Kidney epithelial cell (primary cell): ENCODE data around the gene CD109. TPM values are rescaled to one million over a fixed set of nuclear protein-coding genes. Genes with fewer than 3 reads are reported as not detected.

Source experiments
- DNase-seq: peaks from one replicate; pipeline ENCODE4 v3.0.0-alpha.2; 2010; ENCODE audit warnings: low read depth
- H3K27me3 ChIP-seq: 2 replicates; pipeline ENCODE4 v1.6.0; 2011; ENCODE audit warnings: low read length; ENCODE audit not compliant: control insufficient read depth, insufficient read depth
- H3K36me3 ChIP-seq: 2 replicates; pipeline ENCODE4 v1.5.1; 2011; ENCODE audit warnings: low read length; ENCODE audit not compliant: control insufficient read depth, insufficient read depth
- H3K4me3 ChIP-seq: 2 replicates; pipeline ENCODE4 v1.5.1; 2011; ENCODE audit warnings: low read depth, mild to moderate bottlenecking, control low read depth, low read length
- total RNA-seq: library from RNA; depleted of rRNA; stranded (reverse); fragments of >200 nt; gene quantifications from 2 replicates; pipeline ENCODE4 v1.2.3, GENCODE V29; 2015
- TF ChIP-seq, protein P1 (sequence below): IDR thresholded peaks from 2 replicates; pipeline ENCODE4 v1.5.1; 2011; ENCODE audit warnings: mild to moderate bottlenecking, moderate library complexity, low read length, control low read depth, inconsistent platforms; ENCODE audit not compliant: insufficient read depth, poor library complexity, severe bottlenecking

The CD109 gene
- total RNA-seq, 1 donor from 2014 or later = 8.6 TPM

DNA sequence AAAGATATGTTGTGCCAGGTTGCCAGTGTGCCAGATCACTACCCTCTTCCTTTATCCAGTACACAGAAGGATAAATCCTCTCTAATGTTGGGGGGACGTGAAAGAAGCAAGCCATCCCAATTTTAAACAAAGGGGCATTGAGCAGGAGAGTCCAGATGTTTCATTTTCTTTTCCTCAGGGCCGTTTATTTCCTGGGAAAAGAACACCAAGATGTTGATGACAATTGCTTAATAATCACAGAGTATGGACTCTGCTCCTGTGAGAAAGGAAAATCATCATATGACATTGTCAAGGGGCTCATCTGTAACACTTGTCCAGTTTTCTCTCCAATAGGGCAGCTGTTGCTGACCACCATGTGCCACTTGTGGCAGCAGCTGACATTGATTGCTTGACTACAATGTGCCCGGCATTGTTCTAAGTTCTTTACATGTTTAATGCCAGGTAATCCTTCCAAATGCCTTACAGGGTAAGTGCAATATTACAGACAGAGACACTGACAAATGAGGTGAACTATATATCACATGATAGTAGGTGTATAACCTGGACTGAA is 161.4 kb downstream of the CD109 start:
- H3K4me3 ChIP-seq = no peak overlapping the region
- TF ChIP-seq, protein P1, sequence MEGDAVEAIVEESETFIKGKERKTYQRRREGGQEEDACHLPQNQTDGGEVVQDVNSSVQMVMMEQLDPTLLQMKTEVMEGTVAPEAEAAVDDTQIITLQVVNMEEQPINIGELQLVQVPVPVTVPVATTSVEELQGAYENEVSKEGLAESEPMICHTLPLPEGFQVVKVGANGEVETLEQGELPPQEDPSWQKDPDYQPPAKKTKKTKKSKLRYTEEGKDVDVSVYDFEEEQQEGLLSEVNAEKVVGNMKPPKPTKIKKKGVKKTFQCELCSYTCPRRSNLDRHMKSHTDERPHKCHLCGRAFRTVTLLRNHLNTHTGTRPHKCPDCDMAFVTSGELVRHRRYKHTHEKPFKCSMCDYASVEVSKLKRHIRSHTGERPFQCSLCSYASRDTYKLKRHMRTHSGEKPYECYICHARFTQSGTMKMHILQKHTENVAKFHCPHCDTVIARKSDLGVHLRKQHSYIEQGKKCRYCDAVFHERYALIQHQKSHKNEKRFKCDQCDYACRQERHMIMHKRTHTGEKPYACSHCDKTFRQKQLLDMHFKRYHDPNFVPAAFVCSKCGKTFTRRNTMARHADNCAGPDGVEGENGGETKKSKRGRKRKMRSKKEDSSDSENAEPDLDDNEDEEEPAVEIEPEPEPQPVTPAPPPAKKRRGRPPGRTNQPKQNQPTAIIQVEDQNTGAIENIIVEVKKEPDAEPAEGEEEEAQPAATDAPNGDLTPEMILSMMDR = no peak
- DNase-seq = no peak
- no peaks in the 10 kb centered on the region for H3K27me3 ChIP-seq
- H3K36me3 ChIP-seq = no peaks in the 10 kb centered on the region

DNA sequence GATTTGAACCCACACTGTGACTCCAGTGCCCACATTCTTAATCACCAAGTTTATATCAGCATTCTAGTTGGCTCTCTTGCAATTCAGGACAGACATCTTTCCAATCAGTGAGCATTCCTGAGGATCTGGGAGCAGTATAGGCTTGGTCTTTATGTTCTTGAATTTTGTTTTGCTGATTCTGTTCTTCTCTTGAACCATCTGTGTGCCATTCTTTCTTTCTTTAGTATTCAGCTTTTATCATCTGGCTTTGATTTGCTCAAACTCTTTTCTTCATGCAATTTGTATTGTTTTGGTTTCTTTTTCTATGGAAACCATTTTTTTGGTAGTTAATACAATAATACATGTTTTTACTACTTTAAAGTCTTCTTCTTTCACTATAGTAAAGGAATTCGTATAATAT is 162.4 kb downstream of the CD109 start:
- Histone ChIP-seq H3K4me3 (no peak overlapping the region), H3K36me3 (no peaks in the 10 kb centered on the region)
- TF ChIP-seq, protein P1 = no peak

DNA sequence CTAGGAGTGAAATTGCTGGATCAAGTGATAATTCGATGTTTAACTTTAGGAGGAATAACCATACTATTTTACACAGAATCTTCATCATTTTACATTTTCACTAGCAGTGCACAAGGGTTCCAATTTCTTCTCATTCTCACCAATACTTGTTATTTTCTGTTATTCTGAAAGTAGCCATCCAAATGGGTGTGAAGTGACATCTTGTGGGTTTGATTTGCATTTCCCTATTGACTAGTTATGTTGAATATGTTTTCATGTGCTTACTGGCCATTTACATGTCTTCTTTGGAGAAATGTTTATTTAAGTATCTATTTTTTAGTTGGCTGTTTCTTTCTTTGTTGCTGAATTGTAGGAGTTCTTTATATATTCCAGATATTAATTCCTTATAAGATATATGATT is 164.3 kb downstream of the CD109 start:
- Histone ChIP-seq H3K4me3 (no peak overlapping the region), H3K27me3 (no peaks in the 10 kb centered on the region), H3K36me3 (no peaks in the 10 kb centered on the region)
- no peak for DNase-seq
- TF ChIP-seq, protein P1 = no peak

More for the DNA sequence above, 162.4 kb downstream of the CD109 start:
- DNase-seq = no peak
- no peaks in the 10 kb centered on the region for H3K27me3 ChIP-seq

DNA sequence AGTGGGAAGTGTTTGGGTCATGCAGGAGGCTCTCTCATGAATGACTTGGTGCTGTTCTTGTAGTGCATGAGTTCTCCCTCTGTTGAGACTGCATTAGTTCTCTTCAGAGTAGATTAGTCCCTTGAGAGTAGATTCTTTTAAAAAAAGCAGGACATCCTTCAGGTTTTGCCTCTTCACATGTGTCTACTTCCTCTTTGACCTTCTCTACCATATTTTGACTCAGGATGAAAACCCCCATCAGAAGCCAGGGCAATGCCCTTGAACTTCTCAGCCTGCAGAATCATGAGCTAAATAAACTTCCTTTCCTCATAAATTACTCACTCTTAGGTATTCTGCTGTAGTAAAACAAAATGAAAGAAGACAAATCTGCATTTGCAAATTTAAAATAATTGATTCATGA is 170.3 kb downstream of the CD109 start:
- H3K4me3 ChIP-seq = no peak overlapping the region
- H3K27me3 ChIP-seq = no peaks in the 10 kb centered on the region
- TF ChIP-seq, protein P1 = no peak
- H3K36me3 ChIP-seq = no peaks in the 10 kb centered on the region
- no peak for DNase-seq

- Histone ChIP-seq H3K27me3 (no peaks in the 10 kb centered on the region), H3K4me3 (no peak overlapping the region), H3K36me3 (no peaks in the 10 kb centered on the region)
- TF ChIP-seq, protein P1 = no peak
- DNase-seq = no peak
Observed at GRCh38 chr6:73867411-73867810, 171.4 kb downstream of the CD109 start.

DNA sequence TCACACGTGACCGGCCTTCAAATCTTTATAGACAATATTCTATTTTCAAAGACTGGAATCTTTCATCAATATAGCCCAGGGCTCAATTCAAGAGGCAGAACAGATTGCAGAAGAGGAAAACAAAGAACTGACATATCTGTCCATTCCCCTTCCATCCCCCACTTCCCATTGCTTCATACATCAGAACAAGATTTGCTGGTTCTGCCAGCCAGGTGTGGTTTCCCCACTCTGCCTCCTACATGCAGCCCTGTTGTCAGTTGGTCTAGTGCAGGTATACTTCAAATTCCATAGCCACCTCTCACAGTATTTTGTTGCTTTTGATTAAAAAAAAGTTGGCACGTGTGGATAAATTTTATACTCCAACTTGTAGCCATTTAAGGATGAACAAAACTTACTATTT is 174.9 kb downstream of the CD109 start:
- Histone ChIP-seq H3K36me3 (no peaks in the 10 kb centered on the region), H3K27me3 (no peaks in the 10 kb centered on the region), H3K4me3 (no peak overlapping the region)
- TF ChIP-seq, protein P1 = no peak
- no peak for DNase-seq
